Testis (tissue), 3 donors: ENCODE data around the gene ASIC2. TPM values are rescaled to one million over a fixed set of nuclear protein-coding genes. Genes with fewer than 3 reads are reported as not detected.
"Not testable (repeated sequence)": the region's sequence is repeated elsewhere in the genome, so short reads cannot be mapped to it uniquely, and the experiment has no call there.

Source experiments
- DNase-seq: peaks from one replicate; pipeline ENCODE4 v3.0.0-alpha.2; 2019
- H3K27ac ChIP-seq, 2 donors: fragments of 200-600 bp; sonication (generic); one replicate each; pipeline ENCODE4 v1.5.1; 2019
- H3K27me3 ChIP-seq: fragments of 200-600 bp; sonication (generic); one replicate; pipeline ENCODE4 v1.5.1; 2019
- H3K36me3 ChIP-seq: fragments of 200-600 bp; sonication (generic); one replicate; pipeline ENCODE4 v1.5.1; 2017; ENCODE audit warnings: low read depth; ENCODE audit errors: missing control alignments
- H3K4me1 ChIP-seq: fragments of 200-600 bp; sonication (generic); one replicate; pipeline ENCODE4 v1.5.1; 2019
- H3K4me3 ChIP-seq, 2 donors: fragments of 200-600 bp; sonication (generic); one replicate each; pipeline ENCODE4 v1.5.1; 2017 to 2019
- H3K9me3 ChIP-seq: fragments of 200-600 bp; sonication (generic); one replicate; pipeline ENCODE4 v1.5.1; 2017
- CTCF ChIP-seq, 3 experiments: fragments of 450-650 bp in 2 of 3; fragments of 200-600 bp in 1 of 3; sonication (generic) in 1 of 3; IDR thresholded peaks; one replicate each; pipeline ENCODE4 v1.5.1; 2016 to 2019; ENCODE audit warnings: antibody characterized with exemption in 3 of 3, mild to moderate bottlenecking in 2 of 3, moderate library complexity in 1 of 3
- POLR2A ChIP-seq: fragments of 450-650 bp; IDR thresholded peaks from one replicate; pipeline ENCODE4 v1.6.1; 2017; ENCODE audit warnings: antibody characterized with exemption, mild to moderate bottlenecking, moderate library complexity
- WGBS, 2 donors: methylation state at CpG; one replicate each; pipeline ENCODE4 v1.1.5; 2018; 5-methylcytosine and 5-hydroxymethylcytosine counted together
- intact Hi-C: fragments of 100-400 bp; cut with DNase I; formaldehyde crosslinking; loops from one replicate; pipeline ENCODE4 v1.15.1; 2023; ENCODE audit warnings: low total_unique reads
- polyA plus RNA-seq: library from polyadenylated mRNA; stranded (reverse); fragments of 350-450 nt; fragmentation: Illumina TruSeq; extraction: RNeasy Lipid Tissue Mini Kit (QIAGEN cat#74804); gene quantifications from one replicate; pipeline ENCODE4 v1.2.3, GENCODE V29; 2014; ENCODE audit warnings: low read depth, low replicate concordance; ENCODE audit not compliant: insufficient read depth
- total RNA-seq, 2 donors: library from RNA; depleted of rRNA; stranded (reverse); fragments of >200 nt; gene quantifications; one replicate each; pipeline ENCODE4 v1.2.3, GENCODE V29; 2016

Gene ASIC2
- total and polyA plus RNA-seq, 3 donors from 2014 or later, result 0.73 to 1.0 (median 0.81) TPM

- no peak for DNase-seq
- 73 to 79% methylated on average over 13 of the region's 13 CpGs for WGBS, 2 donors
- no peaks in the 10 kb centered on the region for H3K9me3 ChIP-seq
- intact Hi-C loops, result no loop called here
- no peak overlapping the region for H3K4me3 ChIP-seq
- no peaks in the 10 kb centered on the region for H3K36me3 ChIP-seq
- H3K27ac ChIP-seq, result no peak overlapping the region
- no peak for TF ChIP-seq POLR2A
- no peak for TF ChIP-seq CTCF (IDR thresholded peaks at IDR 0.05)
- no peaks in the 10 kb centered on the region for H3K27me3 ChIP-seq
- no peaks in the 10 kb centered on the region for H3K4me1 ChIP-seq
Measured at GRCh38 chr17:32992321-32993033, 300.6 kb downstream of the ASIC2 start.

GRCh38 chr17:32988481-32989101 is 304.5 kb downstream of the ASIC2 start:
- Histone ChIP-seq H3K4me3 (no peak overlapping the region), H3K9me3 (no peaks in the 10 kb centered on the region), H3K36me3 (no peaks in the 10 kb centered on the region), H3K4me1 (no peaks in the 10 kb centered on the region), H3K27ac (no peak overlapping the region), H3K27me3 (no peaks in the 10 kb centered on the region)
- TF ChIP-seq CTCF (IDR thresholded peaks at IDR 0.05) (no peak), POLR2A (no peak)
- intact Hi-C loops, result no loop called here
- WGBS, 2 donors, result 79 to 82% methylated on average over 3 of the region's 3 CpGs
- no peak for DNase-seq

GRCh38 chr17:32987868-32988267 is 305.2 kb downstream of the ASIC2 start:
- H3K4me1 ChIP-seq, H3K36me3 ChIP-seq, H3K4me3 ChIP-seq, DNase-seq, H3K27ac ChIP-seq, H3K9me3 ChIP-seq, intact Hi-C loops, H3K27me3 ChIP-seq: not testable (repeated sequence)
- 57 to 72% methylated on average over 2 of the region's 2 CpGs for WGBS, 2 donors

GRCh38 chr17:32987453-32987805 is 305.7 kb downstream of the ASIC2 start:
- H3K27ac ChIP-seq, H3K4me1 ChIP-seq, H3K9me3 ChIP-seq, DNase-seq, intact Hi-C loops, H3K36me3 ChIP-seq, H3K4me3 ChIP-seq, H3K27me3 ChIP-seq: not testable (repeated sequence)
- WGBS, 2 donors, result 14 to 38% methylated on average over 1 of the region's 1 CpG

GRCh38 chr17:32985050-32985756 is 307.9 kb downstream of the ASIC2 start:
- Histone ChIP-seq H3K4me1 (no peaks in the 10 kb centered on the region), H3K36me3 (no peaks in the 10 kb centered on the region), H3K27ac (no peak overlapping the region), H3K9me3 (no peaks in the 10 kb centered on the region), H3K27me3 (no peaks in the 10 kb centered on the region), H3K4me3 (no peak overlapping the region)
- no peak for DNase-seq
- TF ChIP-seq POLR2A, result no peak
- no peak for TF ChIP-seq CTCF (IDR thresholded peaks at IDR 0.05)
- WGBS, 2 donors, result 69 to 77% methylated on average over 4 of the region's 4 CpGs
- intact Hi-C loops, result no loop called here

GRCh38 chr17:32981611-32982010 is 311.5 kb downstream of the ASIC2 start:
- intact Hi-C loops, H3K27me3 ChIP-seq, DNase-seq, H3K9me3 ChIP-seq, H3K4me1 ChIP-seq, H3K27ac ChIP-seq, H3K4me3 ChIP-seq, H3K36me3 ChIP-seq: not testable (repeated sequence)
- WGBS, 2 donors, result 74 to 86% methylated on average over 3 of the region's 3 CpGs
